Gastrocnemius medialis (tissue), 4 donors: Measurements from ENCODE around the gene SEC24B. TPM values are rescaled to one million over a fixed set of nuclear protein-coding genes. Genes with fewer than 3 reads are reported as not detected.

ENCODE experiments used
- ATAC-seq, 2 donors: fragments of 150-250 bp; one replicate each; pipeline ENCODE4 v1.9.1; 2016
- DNase-seq, 2 donors: peaks; one replicate each; pipeline ENCODE4 v3.0.0-alpha.2; 2019
- H3K27ac ChIP-seq, 4 donors: fragments of 200-600 bp; sonication (generic); 1 replicate in 1 of 4; 2 replicates in 3 of 4; pipeline ENCODE4 v1.5.1; 2016 to 2018; ENCODE audit warnings: mild to moderate bottlenecking in 2 of 4, moderate library complexity in 1 of 4
- H3K27me3 ChIP-seq, 3 donors: fragments of 200-600 bp; sonication (generic) in 2 of 3; 1 replicate in 1 of 3; 2 replicates in 2 of 3; pipeline versions ENCODE4 v1.5.1 to v1.6.0; 2016 to 2019; ENCODE audit warnings: mild to moderate bottlenecking in 1 of 3, moderate library complexity in 1 of 3
- H3K36me3 ChIP-seq, 2 donors: fragments of 200-600 bp; sonication (generic) in 1 of 2; one replicate each; pipeline ENCODE4 v1.5.1; 2017 to 2018
- H3K4me1 ChIP-seq, 2 donors: fragments of 200-600 bp; sonication (generic) in 1 of 2; one replicate each; pipeline ENCODE4 v1.5.1; 2016 to 2017; ENCODE audit warnings: mild to moderate bottlenecking in 2 of 2
- H3K4me3 ChIP-seq, 4 donors: fragments of 200-600 bp; sonication (generic) in 3 of 4; 1 replicate in 1 of 4; 2 replicates in 3 of 4; pipeline ENCODE4 v1.5.1; 2016 to 2019; ENCODE audit warnings: mild to moderate bottlenecking in 2 of 4
- H3K9me3 ChIP-seq, 3 donors: fragments of 200-600 bp; sonication (generic) in 2 of 3; 1 replicate in 1 of 3; 2 replicates in 2 of 3; pipeline ENCODE4 v1.5.1; 2016 to 2019
- CTCF ChIP-seq, 5 experiments: fragments of 450-650 bp in 3 of 5; fragments of 200-600 bp in 2 of 5; sonication (generic) in 2 of 5; IDR thresholded peaks in 4 of 5; conservative IDR thresholded peaks in 1 of 5; 1 replicate in 4 of 5; 2 replicates in 1 of 5; pipeline ENCODE4 v1.5.1; 2016 to 2019; ENCODE audit warnings: antibody characterized with exemption in 5 of 5, mild to moderate bottlenecking in 3 of 5, moderate library complexity in 3 of 5
- POLR2A ChIP-seq, 2 donors: fragments of 450-650 bp; IDR thresholded peaks; one replicate each; pipeline ENCODE4 v1.6.1; 2017; ENCODE audit warnings: antibody characterized with exemption in 2 of 2, mild to moderate bottlenecking in 2 of 2, moderate library complexity in 2 of 2
- in situ Hi-C, 4 donors: fragments of 200-750 bp; cut with MboI; loops; one replicate each; pipeline versions ENCODE4 v1.15.0 to v1.8.0; 2017; ENCODE audit warnings: low sequenced_read_pairs in 4 of 4
- intact Hi-C: fragments of 100-400 bp; cut with DNase I; formaldehyde crosslinking; loops from one replicate; pipeline ENCODE4 v1.15.1; 2023; ENCODE audit warnings: low total_unique reads
- total RNA-seq, 4 donors: library from RNA; depleted of rRNA; stranded (reverse); fragments of >200 nt; gene quantifications; one replicate each; pipeline versions ENCODE4 v1.1.0 to v1.2.3, GENCODE V29; 2016

The SEC24B gene
- total RNA-seq, 4 donors from 2014 or later, result 29.6 to 93.4 (median 42.9) TPM

- intact Hi-C loops (loop anchor here (2.0 to 5.0 kb wide), 2 partner anchors 572 to 725 kb away; no protein-coding TSS in a partner anchor), in situ Hi-C loops (loop anchor here in 2 of 4 donors (10.0 to 25.0 kb wide), 3 partner anchors 562 to 720 kb away; no protein-coding TSS in a partner anchor)
- H3K36me3 ChIP-seq, result no peaks in the 10 kb centered on the region
- TF ChIP-seq CTCF (IDR thresholded peaks at IDR 0.05 in 4 of 5, conservative IDR thresholded peaks at IDR 0.05 in 1 of 5) (no peak), POLR2A (IDR thresholded peaks at IDR 0.05) (no peak)
- H3K27ac ChIP-seq, result no peak overlapping the region
- no peak overlapping the region for H3K4me3 ChIP-seq
- H3K27me3 ChIP-seq, result no peaks in the 10 kb centered on the region
- H3K4me1 ChIP-seq, result no peaks in the 10 kb centered on the region
- H3K9me3 ChIP-seq, result no peaks in the 10 kb centered on the region
- DNase-seq (no peak), ATAC-seq (no peak)
Observed at GRCh38 chr4:109407027-109407737, 26.4 kb upstream of the SEC24B start.

- DNase-seq (no peak), ATAC-seq (no peak)
- Histone ChIP-seq H3K27ac (no peak overlapping the region), H3K27me3 (no peaks in the 10 kb centered on the region), H3K9me3 (no peaks in the 10 kb centered on the region), H3K36me3 (no peaks in the 10 kb centered on the region), H3K4me3 (no peak overlapping the region), H3K4me1 (no peaks in the 10 kb centered on the region)
- no peak for TF ChIP-seq CTCF (IDR thresholded peaks at IDR 0.05 in 4 of 5, conservative IDR thresholded peaks at IDR 0.05 in 1 of 5)
- intact Hi-C loops, result loop anchor here (5.0 kb wide), 1 partner anchor 726 kb away; no protein-coding TSS in a partner anchor
- in situ Hi-C loops, result loop anchor here in 2 of 4 donors (10.0 to 25.0 kb wide), 3 partner anchors 564 to 721 kb away; no protein-coding TSS in a partner anchor
Observed at GRCh38 chr4:109408711-109409110, 24.9 kb upstream of the SEC24B start.

GRCh38 chr4:109410226-109410625, 23.4 kb upstream of the SEC24B start:
- DNase-seq (no peak), ATAC-seq (no peak)
- Histone ChIP-seq H3K27me3 (no peaks in the 10 kb centered on the region), H3K4me3 (no peak overlapping the region), H3K9me3 (no peaks in the 10 kb centered on the region), H3K4me1 (no peaks in the 10 kb centered on the region), H3K36me3 (no peaks in the 10 kb centered on the region), H3K27ac (no peak overlapping the region)
- intact Hi-C loops, result no loop called here
- in situ Hi-C loops, result loop anchor here in 2 of 4 donors (25.0 kb wide), 2 partner anchors 577 to 723 kb away; no protein-coding TSS in a partner anchor
- TF ChIP-seq POLR2A (IDR thresholded peaks at IDR 0.05) (no peak), CTCF (IDR thresholded peaks at IDR 0.05 in 4 of 5, conservative IDR thresholded peaks at IDR 0.05 in 1 of 5) (no peak)

- Histone ChIP-seq H3K4me1 (no peaks in the 10 kb centered on the region), H3K27me3 (no peaks in the 10 kb centered on the region), H3K27ac (no peak overlapping the region), H3K36me3 (no peaks in the 10 kb centered on the region), H3K4me3 (no peak overlapping the region), H3K9me3 (no peaks in the 10 kb centered on the region)
- no peak for TF ChIP-seq POLR2A (IDR thresholded peaks at IDR 0.05)
- no peak for TF ChIP-seq CTCF (IDR thresholded peaks at IDR 0.05 in 4 of 5, conservative IDR thresholded peaks at IDR 0.05 in 1 of 5)
- ATAC-seq, result no peak
- in situ Hi-C loops, result loop anchor here in 2 of 4 donors (25.0 kb wide), 2 partner anchors 577 to 723 kb away; no protein-coding TSS in a partner anchor
- no peak for DNase-seq
- intact Hi-C loops, result no loop called here
Observed at GRCh38 chr4:109410776-109411175, 22.8 kb upstream of the SEC24B start.
